Spleen (tissue), 11 donors: Measurements from ENCODE around the gene ZBTB7A. TPM values are rescaled to one million over a fixed set of nuclear protein-coding genes. Genes with fewer than 3 reads are reported as not detected.

Source experiments
- DNase-seq: peaks from one replicate; pipeline ENCODE4 v3.0.0-alpha.2; 2020
- H3K27ac ChIP-seq, 8 donors: fragments of 200-600 bp; sonication (generic) in 7 of 8; 1 replicate in 4 of 8; 2 replicates in 4 of 8; pipeline versions ENCODE4 v1.5.0 to v1.8.0; 2016 to 2021; ENCODE audit warnings: inconsistent platforms in 4 of 8, mild to moderate bottlenecking in 4 of 8, moderate library complexity in 1 of 8
- H3K27me3 ChIP-seq, 7 donors: fragments of 200-600 bp; sonication (generic) in 6 of 7; replicated peaks in 1 of 7; 1 replicate in 4 of 7; 2 replicates in 3 of 7; pipeline versions ENCODE4 v1.5.0 to v1.8.0; 2016 to 2021; ENCODE audit warnings: inconsistent platforms in 3 of 7, mild to moderate bottlenecking in 1 of 7
- H3K36me3 ChIP-seq, 6 donors: fragments of 200-600 bp; sonication (generic) in 5 of 6; 1 replicate in 4 of 6; 2 replicates in 2 of 6; pipeline versions ENCODE4 v1.5.0 to v1.8.0; 2016 to 2021; ENCODE audit warnings: inconsistent platforms in 2 of 6
- H3K4me1 ChIP-seq, 6 donors: fragments of 200-600 bp; sonication (generic) in 5 of 6; 1 replicate in 3 of 6; 2 replicates in 3 of 6; pipeline versions ENCODE4 v1.5.0 to v1.8.0; 2016 to 2021; ENCODE audit warnings: inconsistent platforms in 3 of 6
- H3K4me3 ChIP-seq, 8 donors: fragments of 200-600 bp; sonication (generic) in 7 of 8; 1 replicate in 4 of 8; 2 replicates in 4 of 8; pipeline versions ENCODE4 v1.5.0 to v1.8.0; 2016 to 2021; ENCODE audit warnings: inconsistent platforms in 4 of 8, mild to moderate bottlenecking in 4 of 8, moderate library complexity in 2 of 8
- H3K9me3 ChIP-seq, 8 donors: fragments of 200-600 bp; sonication (generic) in 7 of 8; 1 replicate in 4 of 8; 2 replicates in 4 of 8; pipeline versions ENCODE4 v1.5.0 to v1.8.0; 2016 to 2021; ENCODE audit warnings: inconsistent platforms in 4 of 8
- POLR2A ChIP-seq, 3 donors: fragments of 450-650 bp; IDR thresholded peaks; one replicate each; pipeline ENCODE4 v1.5.1; 2017; ENCODE audit warnings: antibody characterized with exemption in 3 of 3, mild to moderate bottlenecking in 1 of 3
- POLR2AphosphoS5 ChIP-seq, 3 donors: sonication (generic); formaldehyde crosslinking; IDR thresholded peaks; one replicate each; pipeline ENCODE4 v1.5.1; 2017; ENCODE audit warnings: antibody characterized with exemption in 3 of 3
- WGBS, 5 donors: extraction: QIAGEN DNeasy Blood & Tissue Kit in 3 of 5; methylation state at CpG; one replicate each; pipeline versions ENCODE4 v1.1.5 to v1.1.7; 2013 to 2018; 5-methylcytosine and 5-hydroxymethylcytosine counted together
- intact Hi-C: fragments of 100-400 bp; cut with DNase I; formaldehyde crosslinking; loops from one replicate; pipeline ENCODE4 v1.15.0; 2023; ENCODE audit warnings: low total_unique reads
- polyA plus RNA-seq, 3 donors: library from polyadenylated mRNA; stranded (reverse); fragments of 200-250 nt; gene quantifications; one replicate each; pipeline ENCODE4 v1.2.1, GENCODE V29; 2013
- total RNA-seq, 7 donors: library from RNA; depleted of rRNA in 3 of 7; stranded (reverse); fragments of >200 nt in 3 of 7; fragmentation: NEBNext Ultra II Directional in 4 of 7; extraction: Animal tissue kit (Norgen Biotek cat#: 25700) in 4 of 7; gene quantifications; one replicate each; pipeline versions ENCODE4 v1.1.0 to v1.2.1, GENCODE V29; 2016 to 2021
- TF ChIP-seq, protein P1 (sequence below), 11 experiments: fragments of 200-600 bp in 7 of 11; fragments of 450-650 bp in 4 of 11; sonication (generic) in 4 of 11; IDR thresholded peaks in 8 of 11; conservative IDR thresholded peaks in 3 of 11; 1 replicate in 7 of 11; 2 replicates in 4 of 11; pipeline versions ENCODE4 v1.4.0 to v1.8.0; 2016 to 2021; ENCODE audit warnings: antibody characterized with exemption in 11 of 11, inconsistent platforms in 4 of 11, mild to moderate bottlenecking in 1 of 11
- donor health status: healthy with polysubstance abuse.
- donor health status: DM: no; HTN: no; CAD: no; lungs with moderate emphysema.
- donor health status: DM: no; HTN: no; CAD: no.
- donor health status: Bipolar disorder and iron deficiency.
- donor health status: healthy.
- donor health status: DM: no; HTN: no; CAD: no.
- donor health status: DM: yes; HTN: yes; CAD: no.

ZBTB7A gene
- total and polyA plus RNA-seq, 10 donors, result 4.0 to 68.1 (median 50.8) TPM

- Histone ChIP-seq H3K27ac (peak overlapping the region; percentile 35 to 87 (median 80)), H3K4me3 (peak overlapping the region in 4 of 8 donors; percentile 20 to 58 (median 25)), H3K4me1 (peaks cover 13 to 64% (median 48%) of the 10 kb centered on the region in 6 donors), H3K36me3 (peaks cover 0 to 50% (median 27%) of the 10 kb centered on the region in 6 donors), H3K27me3 (no peaks in the 10 kb centered on the region), H3K9me3 (no peaks in the 10 kb centered on the region)
- TF ChIP-seq, protein P1, sequence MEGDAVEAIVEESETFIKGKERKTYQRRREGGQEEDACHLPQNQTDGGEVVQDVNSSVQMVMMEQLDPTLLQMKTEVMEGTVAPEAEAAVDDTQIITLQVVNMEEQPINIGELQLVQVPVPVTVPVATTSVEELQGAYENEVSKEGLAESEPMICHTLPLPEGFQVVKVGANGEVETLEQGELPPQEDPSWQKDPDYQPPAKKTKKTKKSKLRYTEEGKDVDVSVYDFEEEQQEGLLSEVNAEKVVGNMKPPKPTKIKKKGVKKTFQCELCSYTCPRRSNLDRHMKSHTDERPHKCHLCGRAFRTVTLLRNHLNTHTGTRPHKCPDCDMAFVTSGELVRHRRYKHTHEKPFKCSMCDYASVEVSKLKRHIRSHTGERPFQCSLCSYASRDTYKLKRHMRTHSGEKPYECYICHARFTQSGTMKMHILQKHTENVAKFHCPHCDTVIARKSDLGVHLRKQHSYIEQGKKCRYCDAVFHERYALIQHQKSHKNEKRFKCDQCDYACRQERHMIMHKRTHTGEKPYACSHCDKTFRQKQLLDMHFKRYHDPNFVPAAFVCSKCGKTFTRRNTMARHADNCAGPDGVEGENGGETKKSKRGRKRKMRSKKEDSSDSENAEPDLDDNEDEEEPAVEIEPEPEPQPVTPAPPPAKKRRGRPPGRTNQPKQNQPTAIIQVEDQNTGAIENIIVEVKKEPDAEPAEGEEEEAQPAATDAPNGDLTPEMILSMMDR (IDR thresholded peaks at IDR 0.05 in 8 of 11, conservative IDR thresholded peaks at IDR 0.05 in 3 of 11), result no peak
- TF ChIP-seq POLR2A (IDR thresholded peaks at IDR 0.05) (no peak), POLR2AphosphoS5 (IDR thresholded peaks at IDR 0.05) (no peak)
- WGBS, 5 donors, result 15 to 45% (median 27%) methylated on average over 2 of the region's 2 CpGs
- intact Hi-C loops, result no loop called here
- no peak for DNase-seq
Observed at GRCh38 chr19:4088975-4089374, 22.3 kb upstream of the ZBTB7A start.

GRCh38 chr19:4087787-4088679 lies 21.3 kb upstream of the ZBTB7A start:
- Histone ChIP-seq H3K4me3 (no peak overlapping the region), H3K36me3 (peaks cover 0 to 41% (median 19%) of the 10 kb centered on the region in 6 donors), H3K4me1 (peaks cover 22 to 74% (median 57%) of the 10 kb centered on the region in 6 donors), H3K9me3 (no peaks in the 10 kb centered on the region), H3K27ac (peak overlapping the region in 5 of 8 donors; percentile 3 to 87 (median 53)), H3K27me3 (no peaks in the 10 kb centered on the region)
- intact Hi-C loops, result no loop called here
- TF ChIP-seq POLR2AphosphoS5 (IDR thresholded peaks at IDR 0.05), result peak in 2 of 3 donors; percentile 32 to 62
- no peak for TF ChIP-seq POLR2A (IDR thresholded peaks at IDR 0.05)
- TF ChIP-seq, protein P1 (IDR thresholded peaks at IDR 0.05 in 8 of 11, conservative IDR thresholded peaks at IDR 0.05 in 3 of 11), result no peak
- peak; percentile 79 for DNase-seq
- 85 to 93% (median 87%) methylated on average over 30 to 31 of the region's 31 CpGs for WGBS, 5 donors

- peak; percentile 68 for DNase-seq
- TF ChIP-seq POLR2AphosphoS5 (IDR thresholded peaks at IDR 0.05), result peak in 2 of 3 donors; percentile 38 to 41
- TF ChIP-seq, protein P1 (IDR thresholded peaks at IDR 0.05 in 8 of 11, conservative IDR thresholded peaks at IDR 0.05 in 3 of 11), result no peak
- H3K27ac ChIP-seq, result peak overlapping the region in 2 of 8 donors; percentile 49 to 87
- intact Hi-C loops, result no loop called here
- H3K27me3 ChIP-seq, result no peaks in the 10 kb centered on the region
- peaks cover 23 to 87% (median 61%) of the 10 kb centered on the region in 6 donors for H3K4me1 ChIP-seq
- H3K36me3 ChIP-seq, result peaks cover 0 to 25% (median 17%) of the 10 kb centered on the region in 6 donors
- WGBS, 5 donors, result 67 to 71% (median 69%) methylated on average over 12 to 17 of the region's 17 CpGs
- no peaks in the 10 kb centered on the region for H3K9me3 ChIP-seq
- H3K4me3 ChIP-seq, result no peak overlapping the region
Observed at GRCh38 chr19:4086411-4086867, 19.7 kb upstream of the ZBTB7A start.

DNA sequence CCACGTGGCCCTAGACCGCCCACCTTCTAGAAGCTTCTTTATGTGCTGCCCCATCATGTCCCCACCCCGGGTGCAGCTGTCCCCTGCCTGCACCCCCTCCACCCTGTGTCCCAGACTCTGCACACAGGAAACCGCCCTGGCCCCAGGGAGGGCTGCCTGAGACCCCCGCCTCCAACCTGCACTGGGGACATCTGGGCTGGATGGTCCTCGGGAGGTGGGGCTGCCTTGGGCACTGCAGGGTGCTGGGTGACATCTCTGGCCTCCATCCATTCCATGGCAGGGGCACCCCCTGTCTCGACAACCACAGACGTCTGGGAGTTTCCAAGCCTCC lies 17.8 kb upstream of the ZBTB7A start:
- DNase-seq, result no peak
- WGBS, 5 donors, result 46 to 57% (median 51%) methylated on average over 7 to 8 of the region's 8 CpGs
- TF ChIP-seq, protein P1 (IDR thresholded peaks at IDR 0.05 in 8 of 11, conservative IDR thresholded peaks at IDR 0.05 in 3 of 11), result no peak
- TF ChIP-seq POLR2A (IDR thresholded peaks at IDR 0.05) (no peak), POLR2AphosphoS5 (IDR thresholded peaks at IDR 0.05) (peak in 1 of 3 donors; percentile 56)
- H3K4me3 ChIP-seq, result peak overlapping the region in 4 of 8 donors; percentile 25 to 62 (median 33)
- peaks cover 0 to 5% (median 3%) of the 10 kb centered on the region in 6 donors for H3K36me3 ChIP-seq
- no peaks in the 10 kb centered on the region for H3K27me3 ChIP-seq
- H3K9me3 ChIP-seq, result no peaks in the 10 kb centered on the region
- H3K4me1 ChIP-seq, result peaks cover 23 to 95% (median 55%) of the 10 kb centered on the region in 6 donors
- intact Hi-C loops, result no loop called here
- peak overlapping the region in 7 of 8 donors; percentile 68 to 89 (median 78) for H3K27ac ChIP-seq
